Stimulated activated CD4-positive, alpha-beta T cell treated with anti-CD3 and anti-CD28 coated beads, Interleukin-1b, Interleukin-23, amount 100 ng/mL, for 24 hours (primary cell): ENCODE data around the gene TCERG1L.

ENCODE experiments used
- DNase-seq, 4 experiments: peaks; one replicate each; pipeline ENCODE4 v3.0.0-alpha.2; 2020; ENCODE audit warnings: low read depth in 4 of 4, low spot score in 1 of 4

The TCERG1L gene

DNA sequence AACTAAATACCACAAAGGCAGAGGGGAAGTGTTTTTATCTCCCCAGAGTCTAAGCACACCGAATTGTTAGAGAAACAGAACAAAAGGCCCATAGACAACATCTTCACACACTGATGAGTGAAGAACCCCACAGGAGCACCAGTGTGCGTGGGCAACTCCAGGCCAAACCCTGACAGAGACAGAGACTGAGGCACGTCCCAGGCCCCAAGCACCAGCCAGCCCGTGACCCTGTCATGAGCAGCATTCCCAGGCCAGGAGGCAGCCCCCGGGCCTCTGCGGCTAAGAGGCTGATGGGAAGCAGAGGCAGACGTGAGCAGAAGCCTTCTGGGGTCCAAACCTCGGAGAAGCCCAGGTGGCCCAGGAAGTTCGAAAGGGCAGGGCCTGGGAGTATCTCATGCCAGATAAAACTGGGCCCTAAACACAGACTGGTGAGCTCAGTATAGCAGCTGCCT is 184.4 kb downstream of the TCERG1L start:
- no peak for DNase-seq

DNA sequence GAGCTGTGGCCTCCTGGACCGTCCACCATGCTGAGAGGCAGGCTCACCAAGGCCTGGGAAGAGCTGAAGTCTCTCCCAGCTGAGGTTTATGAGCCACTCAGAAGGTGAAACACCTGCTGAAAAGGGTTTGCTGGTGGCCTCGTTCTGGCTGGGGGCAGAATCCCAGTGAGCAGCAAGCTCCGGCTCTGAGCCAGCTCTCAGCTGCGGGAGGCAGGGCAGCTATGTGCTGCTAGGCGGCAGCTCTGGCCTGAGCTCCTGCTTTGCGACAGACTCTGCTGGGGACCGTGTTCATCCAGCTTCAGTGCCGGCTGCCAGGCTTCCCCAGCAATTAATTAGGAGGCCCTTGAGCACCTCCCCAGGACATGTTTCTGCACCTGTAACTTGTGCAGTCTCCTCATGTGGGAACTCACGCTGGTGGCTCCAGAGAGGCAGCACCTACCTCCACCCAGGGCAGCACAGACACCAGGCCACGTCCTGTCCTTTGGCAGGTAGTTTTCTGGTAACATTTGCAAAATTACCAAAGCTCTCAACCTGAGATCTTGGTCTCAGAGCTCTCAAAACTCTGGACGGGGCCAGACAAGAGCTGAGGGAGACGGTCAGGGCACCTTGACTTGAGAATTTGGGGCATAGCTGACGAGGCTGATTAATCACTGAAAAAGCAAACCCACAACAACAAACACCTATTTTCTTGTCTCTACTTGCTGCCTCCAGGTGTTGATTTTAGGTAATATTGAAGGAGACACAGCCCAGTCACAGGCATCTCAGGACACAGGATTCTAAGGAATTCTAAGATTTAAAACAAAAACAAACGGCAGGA is 185.0 kb downstream of the TCERG1L start:
- DNase-seq: no peak

DNA sequence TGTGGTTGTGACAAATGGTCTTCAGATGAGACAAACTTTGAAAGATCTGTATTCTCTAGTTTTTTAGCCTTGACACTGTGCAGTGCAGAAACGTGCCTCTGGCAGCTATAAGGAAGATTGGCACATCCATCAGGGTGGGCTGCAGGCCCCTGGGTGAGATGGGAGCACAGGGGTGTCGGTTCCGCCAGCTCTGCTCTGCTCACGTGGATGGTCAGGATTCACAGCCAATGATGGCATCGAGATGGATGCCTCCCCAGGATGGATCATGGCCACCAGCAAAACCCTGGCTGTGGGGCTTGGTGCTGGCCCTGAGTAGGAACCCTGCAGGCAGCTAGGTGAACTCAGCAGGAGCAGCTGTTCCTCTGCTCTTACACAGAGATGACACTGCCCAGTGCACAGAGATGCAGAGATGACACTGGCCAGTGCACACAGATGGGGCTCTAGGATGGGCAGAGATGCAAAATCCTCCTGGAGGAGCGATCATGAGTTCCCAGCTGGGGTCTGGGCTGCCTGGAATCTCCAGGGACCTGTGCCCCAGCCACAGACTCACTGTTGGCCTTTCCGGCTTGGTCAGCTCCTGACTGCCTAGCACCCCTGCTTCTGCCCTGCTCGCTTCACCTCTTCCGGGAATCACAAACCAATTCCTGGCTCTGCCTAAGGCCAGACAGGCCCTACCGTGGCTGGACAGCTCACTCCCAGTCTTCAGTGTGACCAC is 185.9 kb downstream of the TCERG1L start:
- no peak for DNase-seq

DNA sequence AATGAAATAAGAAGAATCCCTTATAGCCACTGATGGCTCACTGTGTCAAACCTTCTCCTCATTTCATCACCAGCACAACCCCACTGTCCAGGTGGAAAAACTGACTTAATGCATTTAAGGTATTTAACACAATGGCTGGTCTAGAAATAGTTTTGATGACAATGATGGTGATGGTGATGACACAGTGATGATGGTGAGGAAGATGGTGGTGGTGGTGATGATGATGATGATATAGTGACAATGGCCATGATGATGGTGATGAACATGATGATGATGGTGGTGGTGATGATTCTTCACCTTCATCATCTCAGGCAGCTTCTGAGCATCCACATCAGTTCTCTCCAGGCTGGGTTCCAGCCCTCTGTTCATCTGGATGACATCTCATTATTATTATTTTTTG is 186.6 kb downstream of the TCERG1L start:
- no peak for DNase-seq

DNA sequence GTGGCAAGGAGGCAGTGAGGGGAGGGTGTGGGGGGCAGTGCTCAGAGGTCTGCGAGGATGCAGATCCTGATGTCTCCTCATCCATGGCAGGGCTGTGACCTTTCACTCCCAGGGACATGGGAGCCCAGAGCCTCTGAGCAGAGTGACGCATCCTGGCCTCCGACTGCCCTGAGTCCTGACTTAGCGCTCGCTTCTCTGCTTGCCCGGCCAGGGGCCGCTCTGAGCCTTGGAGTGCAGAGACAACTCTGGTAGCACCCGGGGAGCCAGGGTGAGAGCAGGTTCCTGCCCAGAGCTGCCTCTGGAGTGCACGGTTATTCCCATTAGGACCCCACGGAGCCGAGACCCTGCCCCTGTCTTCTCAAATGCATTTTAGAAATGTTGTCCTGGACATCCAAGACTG is 188.0 kb downstream of the TCERG1L start:
- DNase-seq: no peak

DNA sequence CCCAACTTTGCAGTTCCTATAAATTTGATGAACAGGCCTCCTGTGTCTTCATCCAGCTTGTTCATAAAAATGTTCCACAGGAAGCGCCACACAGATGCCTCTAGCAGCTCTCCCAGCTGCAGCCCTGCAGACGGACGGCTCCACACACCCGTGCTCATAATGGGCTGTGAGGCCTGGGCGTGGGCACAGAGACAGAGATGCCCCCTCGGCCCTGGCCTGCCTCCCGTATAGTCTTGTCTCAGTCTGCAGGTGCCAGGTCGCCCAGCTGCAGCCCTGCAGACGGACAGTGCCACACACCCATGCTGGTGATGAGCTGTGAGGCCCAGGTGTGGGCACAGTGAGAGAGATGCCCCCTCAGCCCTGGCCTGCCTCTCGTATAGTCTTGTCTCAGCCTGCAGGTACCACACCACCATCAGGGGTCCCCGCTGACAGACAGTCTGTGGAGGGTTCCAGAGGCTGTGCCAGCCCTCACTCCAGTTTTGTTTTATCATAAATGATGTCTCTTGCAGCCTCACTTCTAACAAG is 189.9 kb downstream of the TCERG1L start:
- no peak for DNase-seq

DNA sequence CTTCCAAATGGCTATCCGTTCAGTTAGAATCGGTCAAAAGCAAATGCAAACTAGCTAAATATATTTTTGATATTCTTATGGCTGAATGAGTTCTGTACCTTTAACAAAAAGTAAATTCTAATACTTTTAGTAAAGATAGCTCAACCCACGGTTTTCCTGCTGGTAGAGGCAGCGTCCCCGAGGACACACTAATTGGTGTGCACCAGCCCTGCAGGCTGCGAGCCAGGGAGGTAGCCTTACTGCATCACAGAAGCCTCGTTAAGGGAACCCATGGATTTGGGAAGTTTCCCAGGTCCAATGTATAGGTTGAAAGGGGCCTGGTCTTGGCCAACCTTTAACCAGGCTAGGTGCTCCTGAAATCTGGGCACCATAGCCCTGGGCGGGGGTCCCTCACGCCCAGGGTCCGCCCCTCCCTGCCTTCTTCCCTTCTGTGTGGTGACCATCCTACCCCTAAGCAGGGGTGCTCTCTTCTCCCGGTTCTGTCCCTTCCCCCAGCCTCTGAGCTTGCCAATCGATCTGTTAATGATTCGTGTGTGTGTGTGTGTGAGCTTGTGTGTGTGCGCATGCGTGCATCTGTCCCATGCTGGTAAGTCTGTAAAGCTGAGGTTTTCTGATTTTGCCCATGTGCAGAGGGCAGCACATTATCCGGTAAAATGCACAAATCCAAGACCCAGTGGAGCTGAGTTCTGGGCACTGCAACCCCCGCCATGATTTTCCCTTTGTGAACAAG is 191.7 kb downstream of the TCERG1L start:
- no peak for DNase-seq

DNA sequence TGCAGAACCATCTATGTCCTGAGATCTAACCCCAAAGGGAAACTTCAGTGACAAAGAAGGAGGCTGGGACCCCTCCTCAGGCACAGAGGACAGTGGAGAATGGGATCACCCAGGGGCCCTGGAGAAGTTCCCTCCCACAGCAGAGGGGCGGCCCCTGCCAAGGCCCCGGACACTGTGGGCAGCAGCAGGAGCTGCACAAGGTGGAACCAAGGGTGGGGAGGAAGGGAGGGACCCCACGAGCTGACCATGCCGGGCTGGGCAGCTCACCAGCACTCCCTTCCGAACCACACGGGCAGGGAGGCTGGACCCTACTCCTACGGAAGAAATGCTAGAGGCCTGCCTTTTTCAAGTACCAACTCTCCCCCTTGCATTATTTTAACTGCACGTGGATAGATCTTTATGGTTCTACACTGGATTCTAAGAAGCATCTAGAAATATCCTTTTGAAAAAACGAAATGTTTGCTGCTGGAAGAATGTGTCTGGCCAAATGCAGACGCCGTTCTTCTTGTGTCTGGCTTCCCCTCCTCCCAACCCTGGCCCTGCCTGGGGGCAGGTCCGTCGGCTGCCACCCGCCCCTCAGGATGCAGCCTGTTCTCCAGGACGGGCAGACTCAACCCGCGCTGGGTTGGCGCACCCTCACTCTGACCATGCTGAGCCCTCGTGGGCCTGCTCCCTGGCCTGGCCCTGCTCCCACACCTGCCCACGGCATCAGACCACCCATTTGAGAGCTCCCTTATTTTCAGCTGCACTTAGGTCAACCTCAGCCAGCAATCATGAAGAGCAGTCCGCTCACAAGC is 193.9 kb downstream of the TCERG1L start:
- DNase-seq: no peak

DNA sequence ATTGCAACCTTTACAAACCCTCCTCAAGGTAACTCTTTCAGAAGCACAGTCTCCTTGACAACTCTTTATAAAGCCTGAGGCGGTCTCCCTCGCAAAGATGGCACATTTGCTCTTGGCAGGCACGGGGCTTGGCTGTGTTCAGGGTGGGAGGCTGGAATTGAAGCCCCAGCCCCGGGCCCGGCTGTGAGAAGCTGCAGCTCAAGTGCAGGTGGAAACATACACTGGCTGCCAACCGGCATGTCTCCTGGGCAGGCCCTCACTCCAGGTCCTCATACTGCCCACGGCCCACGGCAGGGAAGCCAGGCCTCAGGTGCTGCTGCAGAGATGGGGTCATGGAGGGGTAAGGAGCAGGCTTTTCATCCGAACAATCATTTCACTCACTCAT is 194.5 kb downstream of the TCERG1L start:
- DNase-seq: no peak

DNA sequence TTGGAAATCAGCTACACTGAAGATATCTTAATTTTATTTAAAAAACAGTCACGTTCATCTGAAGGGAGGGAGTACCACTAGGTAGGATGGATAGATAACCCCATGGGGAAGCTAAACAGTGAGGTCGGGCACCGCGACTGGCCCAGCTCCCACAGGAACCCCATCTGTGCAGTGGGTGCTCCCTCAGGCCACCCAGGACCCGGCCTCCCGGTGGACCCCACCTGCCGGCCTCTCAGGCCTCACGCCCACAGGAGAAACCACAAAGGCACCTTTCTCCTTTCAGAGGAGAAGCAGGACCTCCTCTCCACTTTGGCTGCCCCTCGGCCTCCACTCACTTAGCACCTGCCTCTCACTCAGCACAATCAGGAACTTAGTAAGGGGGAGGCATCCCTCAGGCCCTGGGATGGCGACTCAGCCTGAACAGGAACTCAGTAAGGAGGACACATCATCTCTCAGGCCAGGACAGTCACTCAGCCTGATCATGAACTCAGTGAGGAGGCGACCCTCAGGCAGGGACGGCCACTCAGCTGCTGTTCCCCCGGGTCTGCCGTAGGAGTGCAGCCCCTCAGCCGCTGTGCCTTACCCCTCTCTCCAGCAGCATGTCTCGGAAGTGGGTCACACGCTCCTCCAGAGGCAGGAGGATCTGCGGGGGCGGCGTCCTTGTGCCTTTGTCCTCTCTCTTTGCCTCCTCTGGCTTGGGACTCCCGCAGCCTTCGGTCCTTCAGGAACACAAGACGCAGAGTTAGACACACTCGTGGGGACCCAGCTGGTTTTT is 195.1 kb downstream of the TCERG1L start:
- no peak for DNase-seq

DNA sequence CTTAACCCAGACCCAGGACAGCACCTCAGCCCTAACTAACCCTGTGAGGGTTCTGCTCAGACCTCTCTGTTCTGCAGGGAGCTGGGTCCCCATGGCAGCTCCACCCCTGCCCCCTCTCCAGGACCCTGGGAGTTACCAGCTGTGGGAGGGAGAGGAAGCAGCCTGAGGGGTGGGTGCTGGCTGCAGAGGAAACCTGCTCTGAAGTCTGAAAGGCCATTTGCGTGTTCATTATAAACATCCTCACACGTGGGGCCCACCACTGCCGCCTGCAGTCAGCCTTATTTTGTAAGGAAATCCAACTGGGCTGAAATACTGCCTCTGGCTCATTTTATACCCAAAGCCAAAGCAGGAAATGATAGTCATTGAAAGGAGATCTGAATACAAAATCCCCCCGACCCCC is 195.7 kb downstream of the TCERG1L start:
- no peak for DNase-seq

DNA sequence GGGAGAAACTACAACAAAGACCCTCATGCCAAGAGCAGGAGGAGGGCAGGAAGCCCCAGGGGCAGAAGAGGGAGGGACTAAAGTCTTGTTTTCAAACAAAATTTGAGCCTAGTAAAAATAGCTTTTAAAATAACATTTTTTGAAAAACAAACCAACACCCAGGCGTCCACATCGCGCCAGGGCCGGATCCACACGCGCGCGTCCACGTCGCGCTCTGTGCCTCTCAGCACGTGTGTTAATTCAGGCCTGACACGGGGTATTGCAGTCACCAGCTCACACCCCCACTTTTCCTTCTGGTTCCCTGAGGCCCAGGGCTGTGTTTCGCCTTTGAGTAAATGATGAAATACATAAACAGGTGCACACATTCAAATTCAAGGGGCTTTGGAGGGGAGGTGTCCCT is 196.2 kb downstream of the TCERG1L start:
- DNase-seq: no peak

DNA sequence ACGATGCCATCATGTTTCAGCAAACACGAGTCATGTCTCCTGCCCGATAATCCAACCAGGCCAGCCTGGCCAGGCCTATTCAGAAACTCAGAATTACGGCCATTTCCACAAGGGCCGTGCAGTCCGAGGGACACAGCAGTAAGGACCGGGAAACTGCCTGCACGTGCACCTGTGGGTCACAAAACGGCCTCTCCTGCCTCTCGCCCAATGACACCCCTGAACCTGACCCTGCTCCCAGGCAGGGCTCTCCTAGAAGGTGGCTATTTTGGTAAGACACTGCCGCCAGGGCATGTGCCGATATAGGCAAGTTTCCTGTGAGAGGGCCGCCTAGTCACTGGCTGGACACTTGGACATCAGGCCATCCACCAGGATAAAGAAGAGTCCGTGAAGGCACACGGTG is 196.7 kb downstream of the TCERG1L start:
- DNase-seq: no peak

DNA sequence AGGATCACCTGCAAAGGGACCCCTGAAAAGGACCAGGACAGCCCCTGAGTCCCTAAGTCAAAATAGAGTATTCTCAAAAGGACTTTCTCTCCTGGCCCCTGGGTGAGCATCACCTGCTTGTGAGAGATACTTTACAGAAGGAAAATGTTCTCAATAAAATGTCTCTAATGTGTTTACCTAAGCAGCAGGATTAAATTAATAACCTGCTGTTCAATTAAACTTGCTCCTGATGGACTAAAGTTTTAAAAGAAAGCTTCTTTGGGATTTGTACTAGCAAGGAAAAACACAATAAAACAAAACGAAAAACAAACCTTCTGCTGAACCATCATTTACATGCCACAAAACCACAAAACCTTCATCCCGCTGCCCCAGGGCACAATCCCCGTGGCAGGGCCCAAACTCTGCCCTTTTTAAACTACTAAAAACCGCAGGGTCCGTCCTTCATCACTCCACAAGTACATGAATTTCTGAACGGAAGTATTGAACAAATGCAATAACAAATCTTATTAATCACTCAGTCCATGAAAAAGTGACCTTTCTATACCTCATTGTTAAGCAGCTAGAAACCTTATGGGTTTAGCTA is 197.7 kb downstream of the TCERG1L start:
- DNase-seq: no peak

DNA sequence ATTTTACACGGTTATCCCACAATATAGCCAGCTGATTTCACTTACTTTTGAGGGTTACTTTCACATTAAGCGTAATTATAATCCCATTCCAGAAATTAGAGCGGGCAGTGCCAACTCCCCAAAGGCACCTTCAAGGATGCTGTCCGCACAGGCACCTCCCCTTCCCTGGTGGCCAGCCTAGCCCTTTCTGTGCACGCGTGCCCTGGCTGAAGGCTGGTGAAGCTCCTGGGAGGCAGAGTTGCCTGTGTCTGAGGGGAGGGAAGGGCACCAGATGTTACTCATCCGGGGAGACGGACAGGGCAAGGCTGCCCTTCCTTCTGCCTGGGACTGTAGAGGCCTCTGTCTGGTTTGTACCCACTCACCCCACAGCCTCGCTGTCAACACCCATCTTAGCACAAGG is 198.4 kb downstream of the TCERG1L start:
- DNase-seq: no peak

DNA sequence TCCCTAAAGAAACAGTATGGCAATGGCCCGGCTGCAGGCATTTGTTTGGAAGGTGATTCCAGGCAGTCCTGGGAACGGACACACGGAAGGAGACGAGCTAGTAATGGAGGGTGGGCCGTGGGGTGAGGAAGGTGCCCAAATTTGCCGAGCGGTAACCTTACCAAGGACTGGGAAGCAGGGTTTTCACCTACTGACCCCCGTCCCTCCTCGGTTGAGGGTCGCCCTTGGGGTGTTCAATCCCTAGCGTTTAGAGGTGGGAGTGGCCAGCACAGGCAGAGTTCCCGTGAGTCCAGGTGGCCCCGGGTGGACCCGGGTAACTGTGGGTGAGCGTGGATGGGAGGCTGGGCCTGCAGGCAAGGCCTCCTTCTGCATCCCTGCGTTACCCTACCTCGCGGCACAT is 198.8 kb downstream of the TCERG1L start:
- no peak for DNase-seq

DNA sequence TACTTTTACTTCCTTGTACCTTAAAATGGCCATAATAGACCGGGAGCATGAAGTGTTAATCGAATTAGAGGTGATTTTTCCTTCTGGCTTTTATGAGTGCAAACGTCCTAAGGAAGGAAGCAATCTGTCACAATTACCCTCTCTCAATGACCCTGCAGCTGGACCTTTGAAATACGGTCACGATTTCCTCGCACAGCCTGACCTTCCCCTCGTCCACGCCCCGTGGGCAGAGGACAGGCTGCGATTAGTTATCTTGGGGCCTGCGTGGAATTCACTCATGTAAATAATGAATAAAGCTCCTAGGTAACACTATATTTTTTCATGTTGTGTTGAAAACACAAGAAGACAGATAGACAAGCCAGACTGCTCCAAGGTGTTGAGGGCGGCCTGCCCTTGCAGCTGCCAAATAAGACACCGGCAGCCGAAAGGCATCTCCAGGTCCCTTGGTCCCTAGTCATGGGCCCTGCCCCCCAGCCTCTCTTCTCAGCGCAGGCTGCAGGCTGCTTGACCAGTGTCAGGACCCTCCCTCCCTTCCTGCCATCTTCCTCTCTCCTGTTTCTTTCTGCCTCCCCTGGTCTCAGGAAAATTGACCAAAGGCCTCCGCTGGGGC is 199.9 kb downstream of the TCERG1L start:
- DNase-seq: no peak

DNA sequence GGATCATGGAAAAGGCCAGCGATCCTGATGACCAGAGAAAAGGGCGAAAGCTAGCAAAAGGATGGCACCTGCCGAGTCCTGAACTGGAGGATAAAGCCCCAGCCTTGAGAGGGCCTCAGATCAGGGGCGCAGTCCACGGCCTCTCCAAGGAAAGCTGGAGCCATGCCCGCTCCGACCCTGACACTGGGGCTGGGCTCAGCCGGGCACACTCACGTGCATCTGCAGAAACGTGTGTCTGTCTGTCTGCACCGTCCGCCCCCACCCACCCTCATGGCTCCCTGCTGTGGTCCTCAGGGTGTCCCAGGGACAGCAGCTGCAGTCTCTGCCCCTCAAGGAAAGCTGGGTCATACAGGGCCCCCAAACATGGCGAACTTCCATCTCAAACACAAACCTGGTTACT is 200.5 kb downstream of the TCERG1L start:
- no peak for DNase-seq

DNA sequence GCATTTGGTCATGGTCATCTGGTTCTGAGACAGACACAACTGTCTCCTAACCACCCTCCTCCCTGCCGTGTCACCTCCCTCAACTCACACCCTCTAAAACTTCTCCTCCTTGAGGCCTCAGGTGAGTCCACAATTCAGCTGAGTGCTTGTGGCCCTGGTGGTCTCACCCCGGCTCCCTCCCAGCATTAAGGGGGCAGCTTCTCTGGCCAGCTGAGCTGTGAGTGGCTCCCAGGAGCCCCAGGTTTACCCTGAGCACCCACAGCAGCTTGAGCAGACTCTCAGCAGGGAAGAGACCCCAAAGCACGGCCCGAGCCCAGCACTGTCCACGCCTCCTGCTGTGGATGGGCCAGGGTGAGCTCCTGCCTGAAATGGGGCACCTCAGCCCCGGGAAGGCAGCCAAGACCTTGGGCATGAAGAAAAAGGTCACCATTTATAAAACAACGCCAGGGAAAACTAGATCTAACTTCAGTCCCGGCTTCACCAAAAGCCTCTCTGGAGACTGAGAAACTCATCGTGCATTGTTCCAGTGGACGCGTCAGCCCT is 201.2 kb downstream of the TCERG1L start:
- DNase-seq: no peak
